Transverse colon (tissue), 4 donors: ENCODE results near the gene AARS1. TPM values are rescaled to one million over a fixed set of nuclear protein-coding genes. Genes with fewer than 3 reads are reported as not detected.
"Not testable (repeated sequence)": the region's sequence is repeated elsewhere in the genome, so short reads cannot be mapped to it uniquely, and the experiment has no call there.

Source experiments
- DNase-seq: peaks from one replicate; pipeline ENCODE4 v3.0.0-alpha.2; 2019
- H3K27ac ChIP-seq, 4 donors: fragments of 200-600 bp; sonication (generic); 2 replicates each; pipeline ENCODE4 v1.5.1; 2016 to 2018; ENCODE audit warnings: inconsistent platforms in 4 of 4
- H3K27me3 ChIP-seq: fragments of 200-600 bp; sonication (generic); 2 replicates; pipeline ENCODE4 v1.5.1; 2017; ENCODE audit warnings: inconsistent platforms
- H3K36me3 ChIP-seq, 4 donors: fragments of 200-600 bp; sonication (generic); 2 replicates each; pipeline ENCODE4 v1.5.1; 2017 to 2019; ENCODE audit warnings: inconsistent platforms in 4 of 4
- H3K4me1 ChIP-seq, 4 donors: fragments of 200-600 bp; sonication (generic); 2 replicates each; pipeline ENCODE4 v1.5.1; 2017 to 2020; ENCODE audit warnings: inconsistent platforms in 4 of 4
- H3K4me3 ChIP-seq, 4 donors: fragments of 200-600 bp; sonication (generic); 1 replicate in 1 of 4; 2 replicates in 3 of 4; pipeline versions ENCODE4 v1.5.1 to v1.6.1; 2017 to 2019; ENCODE audit warnings: inconsistent platforms in 4 of 4
- H3K9me3 ChIP-seq, 2 donors: fragments of 200-600 bp; sonication (generic); 2 replicates each; pipeline ENCODE4 v1.5.1; 2017 to 2019; ENCODE audit warnings: inconsistent platforms in 2 of 2
- EP300 ChIP-seq: sonication (generic); formaldehyde crosslinking; IDR thresholded peaks from one replicate; pipeline ENCODE4 v1.6.1; 2017; ENCODE audit warnings: antibody characterized with exemption, low read depth
- POLR2A ChIP-seq: fragments of 450-650 bp; IDR thresholded peaks from one replicate; pipeline ENCODE4 v1.6.1; 2016; ENCODE audit warnings: antibody characterized with exemption, mild to moderate bottlenecking, moderate library complexity
- POLR2AphosphoS5 ChIP-seq, 3 donors: sonication (generic); formaldehyde crosslinking; IDR thresholded peaks; one replicate each; pipeline ENCODE4 v1.6.1; 2016; ENCODE audit warnings: antibody characterized with exemption in 3 of 3
- WGBS, 2 donors: methylation state at CpG; one replicate each; pipeline ENCODE4 v1.1.5; 2018; ENCODE audit warnings: low coverage in 1 of 2; 5-methylcytosine and 5-hydroxymethylcytosine counted together
- in situ Hi-C, 4 donors: fragments of 200-750 bp; cut with MboI; loops; one replicate each; pipeline versions ENCODE4 v1.15.0 to v1.15.1; 2017; ENCODE audit warnings: low sequenced_read_pairs in 3 of 4, low pct_ligation_motif_present in 1 of 4, low pct_unique_long_range_greater_than_20kb in 1 of 4
- intact Hi-C: fragments of 100-400 bp; cut with DNase I; formaldehyde crosslinking; loops from one replicate; pipeline ENCODE4 v1.15.1; 2023; ENCODE audit warnings: low total_unique reads
- total RNA-seq, 4 donors: library from RNA; depleted of rRNA; stranded (reverse); fragments of >200 nt; gene quantifications; one replicate each; pipeline ENCODE4 v1.1.0, GENCODE V29; 2016
- TF ChIP-seq, protein P1 (sequence below), 5 experiments: fragments of 200-600 bp in 3 of 5; fragments of 450-650 bp in 2 of 5; sonication (generic) in 3 of 5; IDR thresholded peaks; 1 replicate in 2 of 5; 2 replicates in 3 of 5; pipeline ENCODE4 v1.5.1; 2016 to 2017; ENCODE audit warnings: antibody characterized with exemption in 5 of 5, inconsistent platforms in 3 of 5, mild to moderate bottlenecking in 2 of 5, moderate library complexity in 1 of 5

Gene AARS1
- total RNA-seq, 4 donors from 2014 or later: 38.5 to 77.5 (median 54.6) TPM

DNA sequence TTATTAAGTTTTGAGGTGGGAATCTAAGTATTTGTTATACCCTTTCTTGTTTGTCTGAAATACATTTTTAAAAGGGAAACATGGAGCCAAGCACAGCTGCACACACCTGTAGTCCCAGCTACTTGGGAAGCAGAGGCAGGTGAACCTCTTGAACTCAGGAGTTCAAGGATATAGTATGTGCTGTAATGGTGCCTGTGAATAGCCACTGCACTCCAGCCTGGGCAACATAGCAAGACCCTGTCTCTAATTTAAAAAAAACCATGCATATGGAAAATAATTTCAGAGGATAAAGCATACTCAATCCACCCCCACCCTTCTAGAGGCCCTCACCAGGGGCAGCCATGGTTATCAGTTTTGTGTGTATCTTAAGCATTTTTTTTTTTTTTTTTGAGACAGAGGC, 6.3 kb upstream of the AARS1 start:
- in situ Hi-C loops: no loop called here
- Histone ChIP-seq H3K36me3 (peaks cover 0 to 2% (median 0%) of the 10 kb centered on the region in 4 donors), H3K4me1 (peaks cover 5 to 16% (median 12%) of the 10 kb centered on the region in 4 donors), H3K27me3 (no peaks in the 10 kb centered on the region), H3K27ac (no peak overlapping the region), H3K4me3 (no peak overlapping the region), H3K9me3 (peaks cover 0 to under 1% of the 10 kb centered on the region in 2 donors)
- intact Hi-C loops: no loop called here
- no peak for DNase-seq
- TF ChIP-seq, protein P1, sequence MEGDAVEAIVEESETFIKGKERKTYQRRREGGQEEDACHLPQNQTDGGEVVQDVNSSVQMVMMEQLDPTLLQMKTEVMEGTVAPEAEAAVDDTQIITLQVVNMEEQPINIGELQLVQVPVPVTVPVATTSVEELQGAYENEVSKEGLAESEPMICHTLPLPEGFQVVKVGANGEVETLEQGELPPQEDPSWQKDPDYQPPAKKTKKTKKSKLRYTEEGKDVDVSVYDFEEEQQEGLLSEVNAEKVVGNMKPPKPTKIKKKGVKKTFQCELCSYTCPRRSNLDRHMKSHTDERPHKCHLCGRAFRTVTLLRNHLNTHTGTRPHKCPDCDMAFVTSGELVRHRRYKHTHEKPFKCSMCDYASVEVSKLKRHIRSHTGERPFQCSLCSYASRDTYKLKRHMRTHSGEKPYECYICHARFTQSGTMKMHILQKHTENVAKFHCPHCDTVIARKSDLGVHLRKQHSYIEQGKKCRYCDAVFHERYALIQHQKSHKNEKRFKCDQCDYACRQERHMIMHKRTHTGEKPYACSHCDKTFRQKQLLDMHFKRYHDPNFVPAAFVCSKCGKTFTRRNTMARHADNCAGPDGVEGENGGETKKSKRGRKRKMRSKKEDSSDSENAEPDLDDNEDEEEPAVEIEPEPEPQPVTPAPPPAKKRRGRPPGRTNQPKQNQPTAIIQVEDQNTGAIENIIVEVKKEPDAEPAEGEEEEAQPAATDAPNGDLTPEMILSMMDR (IDR thresholded peaks at IDR 0.05): no peak

DNA sequence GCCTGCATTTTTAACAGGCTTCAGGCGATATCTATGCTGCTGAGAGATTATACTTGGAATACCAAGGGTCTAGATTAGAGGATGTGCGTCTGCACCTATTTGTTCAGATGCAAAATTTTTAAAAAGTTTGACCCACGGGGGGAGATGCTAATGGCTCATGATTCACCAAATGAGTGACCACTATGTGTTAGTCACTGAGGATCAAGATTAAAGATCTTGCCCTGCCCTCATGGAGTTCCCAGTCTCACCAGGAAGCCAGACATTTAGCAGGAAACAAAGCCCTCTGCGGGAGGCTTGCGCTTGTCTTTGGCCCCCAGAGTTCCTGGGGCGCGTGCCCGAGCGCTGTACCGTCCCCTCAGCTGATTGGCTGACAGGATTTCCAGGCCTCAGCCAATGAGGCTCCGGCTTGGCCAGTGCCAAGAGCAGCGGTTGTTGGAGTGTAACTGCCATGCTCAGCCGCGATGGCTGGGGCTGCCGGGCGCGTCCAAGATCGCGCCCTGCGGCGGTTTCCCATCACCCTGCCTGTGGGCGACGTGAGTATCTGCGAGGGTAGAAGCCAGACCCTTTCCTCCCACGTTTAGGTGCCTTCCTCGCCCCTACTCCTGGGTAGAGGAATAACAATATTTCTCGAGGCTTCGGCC, 5.2 kb upstream of the AARS1 start:
- Histone ChIP-seq H3K36me3 (no peaks in the 10 kb centered on the region), H3K4me3 (no peak overlapping the region), H3K27me3 (no peaks in the 10 kb centered on the region), H3K27ac (no peak overlapping the region), H3K9me3 (no peaks in the 10 kb centered on the region), H3K4me1 (peaks cover 5 to 10% (median 7%) of the 10 kb centered on the region in 4 donors)
- intact Hi-C loops: no loop called here
- in situ Hi-C loops: no loop called here
- DNase-seq: no peak
- TF ChIP-seq, protein P1 (IDR thresholded peaks at IDR 0.05): no peak
- 80 to 95% methylated on average over 1 to 21 of the region's 28 CpGs for WGBS, 2 donors

DNA sequence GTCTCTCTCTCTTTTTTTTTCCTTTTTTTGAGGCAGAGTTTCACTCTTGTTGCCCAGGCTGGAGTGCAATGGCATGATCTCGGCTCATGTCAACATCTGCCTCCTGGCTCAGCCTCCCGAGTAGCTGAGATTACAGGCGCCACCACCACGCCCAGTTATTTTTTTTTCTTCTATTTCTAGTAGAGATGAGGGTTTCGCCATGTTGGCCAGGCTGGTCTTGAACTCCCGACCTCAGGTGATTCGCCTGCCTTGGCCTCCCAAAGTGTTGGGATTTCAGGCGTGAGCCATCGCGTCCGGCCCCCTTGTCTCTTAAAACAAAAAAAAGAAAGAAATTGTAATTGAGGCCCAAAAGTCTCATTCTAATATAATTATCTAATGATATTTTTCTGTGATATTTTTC, 2.8 kb upstream of the AARS1 start:
- H3K4me1 ChIP-seq: peaks cover 5 to 16% (median 15%) of the 10 kb centered on the region in 4 donors
- H3K4me3 ChIP-seq, DNase-seq, in situ Hi-C loops, H3K27ac ChIP-seq, H3K9me3 ChIP-seq, intact Hi-C loops, H3K36me3 ChIP-seq, H3K27me3 ChIP-seq: not testable (repeated sequence)
- WGBS, 2 donors: 88 to 94% methylated on average over 11 of the region's 11 CpGs

DNA sequence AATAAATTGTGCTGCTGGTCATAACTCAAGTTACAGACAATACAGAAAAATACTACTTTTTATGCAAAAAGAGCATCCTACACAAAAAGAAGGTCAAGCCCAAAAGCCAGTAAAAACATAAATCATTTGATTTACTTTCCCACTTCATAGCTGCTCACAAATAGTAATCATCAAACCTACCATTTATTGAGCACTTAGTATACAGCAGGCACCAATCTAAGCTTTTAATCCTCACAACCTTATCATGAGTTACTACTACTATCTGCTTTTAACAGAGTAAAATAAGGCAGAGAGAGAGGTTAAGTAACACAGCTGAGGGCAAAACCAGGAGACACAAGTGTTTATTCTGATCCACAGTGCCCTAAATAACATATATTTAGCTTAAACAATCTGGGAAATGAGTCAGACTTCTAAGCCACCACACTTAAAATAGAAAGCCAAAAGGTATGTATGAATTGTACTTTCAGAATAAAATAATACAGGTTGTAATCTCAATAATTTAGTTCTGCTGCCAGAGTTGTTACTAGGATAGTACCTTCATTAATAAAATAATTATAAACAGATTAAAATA, 1.7 kb upstream of the AARS1 start:
- no peak overlapping the region for H3K4me3 ChIP-seq
- in situ Hi-C loops: no loop called here
- H3K27me3 ChIP-seq: no peaks in the 10 kb centered on the region
- H3K4me1 ChIP-seq: peaks cover 5 to 16% (median 15%) of the 10 kb centered on the region in 4 donors
- no peak for DNase-seq
- TF ChIP-seq EP300: no peak
- no peak for TF ChIP-seq POLR2AphosphoS5 (IDR thresholded peaks at IDR 0.05)
- TF ChIP-seq, protein P1 (IDR thresholded peaks at IDR 0.05): no peak
- no peak for TF ChIP-seq POLR2A
- intact Hi-C loops: no loop called here
- H3K36me3 ChIP-seq: no peaks in the 10 kb centered on the region
- no peak overlapping the region for H3K27ac ChIP-seq
- no peaks in the 10 kb centered on the region for H3K9me3 ChIP-seq

DNA sequence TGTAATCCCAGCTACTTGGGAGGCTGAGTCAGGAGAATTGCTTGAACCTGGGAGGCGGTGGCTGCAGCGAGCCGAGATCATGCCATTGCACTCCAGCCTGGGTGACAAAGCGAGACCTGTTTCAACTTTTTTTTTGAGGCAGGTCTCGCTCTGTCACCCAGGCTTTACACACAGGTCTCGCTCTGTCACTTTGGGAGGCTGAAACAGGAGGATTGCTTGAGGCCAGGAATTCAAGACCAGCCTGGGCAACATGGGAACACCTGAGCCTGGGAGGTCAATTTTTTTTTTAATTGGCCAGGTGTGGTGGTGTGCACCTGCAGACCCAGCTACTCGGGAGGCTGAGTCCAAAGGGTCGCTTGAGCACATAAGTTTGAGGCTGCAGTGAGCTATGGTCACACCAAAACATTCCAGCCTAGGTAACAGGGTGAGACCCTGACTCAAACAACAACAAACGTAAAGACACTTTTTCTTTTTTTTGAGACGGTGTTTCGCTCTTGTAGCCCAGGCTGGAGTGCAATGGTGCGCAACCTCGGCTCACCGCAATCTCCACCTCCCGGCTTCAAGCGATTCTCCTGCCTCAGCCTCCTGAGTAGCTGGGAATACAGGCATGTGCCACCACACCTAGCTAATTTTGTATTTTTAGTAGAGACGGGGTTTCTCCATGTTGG, 1.9 kb downstream of the AARS1 start:
- H3K27me3 ChIP-seq, H3K36me3 ChIP-seq, DNase-seq, in situ Hi-C loops, H3K9me3 ChIP-seq: not testable (repeated sequence)
- peak overlapping the region in 3 of 4 donors; percentile 63 to 90 (median 67) for H3K4me3 ChIP-seq
- H3K4me1 ChIP-seq: peaks cover 9 to 35% (median 26%) of the 10 kb centered on the region in 4 donors
- intact Hi-C loops: loop anchor here (5.0 kb wide), 1 partner anchor 1150 kb away; no protein-coding TSS in a partner anchor
- WGBS, 2 donors: 84 to 88% methylated on average over 1 to 17 of the region's 17 CpGs
- H3K27ac ChIP-seq: peak overlapping the region; percentile 91 to 98 (median 96)
